ENCODE results near the gene SNX9. TPM values are rescaled to one million over a fixed set of nuclear protein-coding genes. Genes with fewer than 3 reads are reported as not detected.

The SNX9 gene
- total and polyA plus RNA-seq, 2 of the 8 experiments (the other 6 are each of a cell fraction or from before 2014, with no cell fraction given): 11.8 to 23.2 TPM

DNA sequence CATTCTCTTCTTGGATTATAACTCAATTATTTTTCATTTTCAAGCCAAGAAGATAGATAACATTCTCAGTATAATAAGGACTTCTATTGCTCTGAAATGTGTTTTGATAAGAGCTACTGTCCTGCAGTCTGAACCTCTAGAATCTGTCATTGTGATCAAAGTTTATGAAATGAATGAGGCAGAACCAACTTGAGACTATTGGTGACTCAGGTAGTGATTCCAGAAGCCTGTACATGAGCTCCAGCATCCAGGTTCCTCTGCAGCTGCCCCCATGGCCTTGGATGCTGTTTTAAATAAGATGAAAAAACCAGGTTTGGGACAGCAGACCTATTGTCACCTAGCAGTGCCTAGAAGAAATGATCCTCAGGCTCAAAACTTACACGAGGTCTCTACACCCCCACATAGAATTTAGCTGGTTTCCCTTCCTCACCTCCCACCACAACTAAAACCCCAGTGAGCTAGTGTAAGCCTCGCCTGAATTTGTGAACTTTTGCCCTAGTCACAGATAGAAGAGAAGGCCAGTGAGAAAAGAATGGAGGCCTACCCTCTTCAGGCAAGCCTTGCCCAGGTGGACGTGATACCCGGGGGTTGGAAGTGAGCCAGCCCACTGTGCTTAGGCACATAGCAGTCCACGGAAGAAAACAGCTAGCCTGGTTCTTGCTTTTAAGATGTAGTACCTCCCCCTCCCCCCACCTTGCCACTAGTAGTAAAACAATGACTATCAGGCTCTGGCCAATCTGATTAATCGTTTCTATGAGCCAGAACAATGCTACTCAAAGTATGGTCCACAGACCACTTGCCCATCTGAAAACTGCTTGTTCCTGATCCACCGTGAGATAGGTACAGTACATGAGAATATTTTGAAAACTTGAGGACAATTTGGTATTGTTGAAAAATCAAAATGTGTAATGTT, 85.6 kb downstream of the SNX9 start (continued):
- TF ChIP-seq, protein P1, sequence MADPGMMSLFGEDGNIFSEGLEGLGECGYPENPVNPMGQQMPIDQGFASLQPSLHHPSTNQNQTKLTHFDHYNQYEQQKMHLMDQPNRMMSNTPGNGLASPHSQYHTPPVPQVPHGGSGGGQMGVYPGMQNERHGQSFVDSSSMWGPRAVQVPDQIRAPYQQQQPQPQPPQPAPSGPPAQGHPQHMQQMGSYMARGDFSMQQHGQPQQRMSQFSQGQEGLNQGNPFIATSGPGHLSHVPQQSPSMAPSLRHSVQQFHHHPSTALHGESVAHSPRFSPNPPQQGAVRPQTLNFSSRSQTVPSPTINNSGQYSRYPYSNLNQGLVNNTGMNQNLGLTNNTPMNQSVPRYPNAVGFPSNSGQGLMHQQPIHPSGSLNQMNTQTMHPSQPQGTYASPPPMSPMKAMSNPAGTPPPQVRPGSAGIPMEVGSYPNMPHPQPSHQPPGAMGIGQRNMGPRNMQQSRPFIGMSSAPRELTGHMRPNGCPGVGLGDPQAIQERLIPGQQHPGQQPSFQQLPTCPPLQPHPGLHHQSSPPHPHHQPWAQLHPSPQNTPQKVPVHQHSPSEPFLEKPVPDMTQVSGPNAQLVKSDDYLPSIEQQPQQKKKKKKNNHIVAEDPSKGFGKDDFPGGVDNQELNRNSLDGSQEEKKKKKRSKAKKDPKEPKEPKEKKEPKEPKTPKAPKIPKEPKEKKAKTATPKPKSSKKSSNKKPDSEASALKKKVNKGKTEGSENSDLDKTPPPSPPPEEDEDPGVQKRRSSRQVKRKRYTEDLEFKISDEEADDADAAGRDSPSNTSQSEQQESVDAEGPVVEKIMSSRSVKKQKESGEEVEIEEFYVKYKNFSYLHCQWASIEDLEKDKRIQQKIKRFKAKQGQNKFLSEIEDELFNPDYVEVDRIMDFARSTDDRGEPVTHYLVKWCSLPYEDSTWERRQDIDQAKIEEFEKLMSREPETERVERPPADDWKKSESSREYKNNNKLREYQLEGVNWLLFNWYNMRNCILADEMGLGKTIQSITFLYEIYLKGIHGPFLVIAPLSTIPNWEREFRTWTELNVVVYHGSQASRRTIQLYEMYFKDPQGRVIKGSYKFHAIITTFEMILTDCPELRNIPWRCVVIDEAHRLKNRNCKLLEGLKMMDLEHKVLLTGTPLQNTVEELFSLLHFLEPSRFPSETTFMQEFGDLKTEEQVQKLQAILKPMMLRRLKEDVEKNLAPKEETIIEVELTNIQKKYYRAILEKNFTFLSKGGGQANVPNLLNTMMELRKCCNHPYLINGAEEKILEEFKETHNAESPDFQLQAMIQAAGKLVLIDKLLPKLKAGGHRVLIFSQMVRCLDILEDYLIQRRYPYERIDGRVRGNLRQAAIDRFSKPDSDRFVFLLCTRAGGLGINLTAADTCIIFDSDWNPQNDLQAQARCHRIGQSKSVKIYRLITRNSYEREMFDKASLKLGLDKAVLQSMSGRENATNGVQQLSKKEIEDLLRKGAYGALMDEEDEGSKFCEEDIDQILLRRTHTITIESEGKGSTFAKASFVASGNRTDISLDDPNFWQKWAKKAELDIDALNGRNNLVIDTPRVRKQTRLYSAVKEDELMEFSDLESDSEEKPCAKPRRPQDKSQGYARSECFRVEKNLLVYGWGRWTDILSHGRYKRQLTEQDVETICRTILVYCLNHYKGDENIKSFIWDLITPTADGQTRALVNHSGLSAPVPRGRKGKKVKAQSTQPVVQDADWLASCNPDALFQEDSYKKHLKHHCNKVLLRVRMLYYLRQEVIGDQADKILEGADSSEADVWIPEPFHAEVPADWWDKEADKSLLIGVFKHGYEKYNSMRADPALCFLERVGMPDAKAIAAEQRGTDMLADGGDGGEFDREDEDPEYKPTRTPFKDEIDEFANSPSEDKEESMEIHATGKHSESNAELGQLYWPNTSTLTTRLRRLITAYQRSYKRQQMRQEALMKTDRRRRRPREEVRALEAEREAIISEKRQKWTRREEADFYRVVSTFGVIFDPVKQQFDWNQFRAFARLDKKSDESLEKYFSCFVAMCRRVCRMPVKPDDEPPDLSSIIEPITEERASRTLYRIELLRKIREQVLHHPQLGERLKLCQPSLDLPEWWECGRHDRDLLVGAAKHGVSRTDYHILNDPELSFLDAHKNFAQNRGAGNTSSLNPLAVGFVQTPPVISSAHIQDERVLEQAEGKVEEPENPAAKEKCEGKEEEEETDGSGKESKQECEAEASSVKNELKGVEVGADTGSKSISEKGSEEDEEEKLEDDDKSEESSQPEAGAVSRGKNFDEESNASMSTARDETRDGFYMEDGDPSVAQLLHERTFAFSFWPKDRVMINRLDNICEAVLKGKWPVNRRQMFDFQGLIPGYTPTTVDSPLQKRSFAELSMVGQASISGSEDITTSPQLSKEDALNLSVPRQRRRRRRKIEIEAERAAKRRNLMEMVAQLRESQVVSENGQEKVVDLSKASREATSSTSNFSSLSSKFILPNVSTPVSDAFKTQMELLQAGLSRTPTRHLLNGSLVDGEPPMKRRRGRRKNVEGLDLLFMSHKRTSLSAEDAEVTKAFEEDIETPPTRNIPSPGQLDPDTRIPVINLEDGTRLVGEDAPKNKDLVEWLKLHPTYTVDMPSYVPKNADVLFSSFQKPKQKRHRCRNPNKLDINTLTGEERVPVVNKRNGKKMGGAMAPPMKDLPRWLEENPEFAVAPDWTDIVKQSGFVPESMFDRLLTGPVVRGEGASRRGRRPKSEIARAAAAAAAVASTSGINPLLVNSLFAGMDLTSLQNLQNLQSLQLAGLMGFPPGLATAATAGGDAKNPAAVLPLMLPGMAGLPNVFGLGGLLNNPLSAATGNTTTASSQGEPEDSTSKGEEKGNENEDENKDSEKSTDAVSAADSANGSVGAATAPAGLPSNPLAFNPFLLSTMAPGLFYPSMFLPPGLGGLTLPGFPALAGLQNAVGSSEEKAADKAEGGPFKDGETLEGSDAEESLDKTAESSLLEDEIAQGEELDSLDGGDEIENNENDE (IDR thresholded peaks at IDR 0.05; ENCODE audit: insufficient replicate concordance, low read length): no peak
- TF ChIP-seq SIRT6 (IDR thresholded peaks at IDR 0.05; ENCODE audit: low read length): no peak
- TF ChIP-seq KDM1A (IDR thresholded peaks at IDR 0.05; ENCODE audit: borderline replicate concordance, low read length): no peak
- no peak for TF ChIP-seq CTBP2 (IDR thresholded peaks at IDR 0.05; ENCODE audit: borderline replicate concordance, insufficient read depth, insufficient read length, low read length)
- no peak for TF ChIP-seq EGR1 (IDR thresholded peaks at IDR 0.05; ENCODE audit: borderline replicate concordance, low read depth, low read length)
- TF ChIP-seq RBBP5 (IDR thresholded peaks at IDR 0.05; ENCODE audit: borderline replicate concordance, low read depth, low read length): no peak
- no peak for TF ChIP-seq FOSL1 (IDR thresholded peaks at IDR 0.05; ENCODE audit: insufficient read depth, low read depth, low read length)
- no peak for TF ChIP-seq BACH1 (IDR thresholded peaks at IDR 0.05; ENCODE audit: low read length)
- no peak for TF ChIP-seq PHF8 (conservative IDR thresholded peaks at IDR 0.05; ENCODE audit: low read depth, low read length)
- TF ChIP-seq BRCA1 (IDR thresholded peaks at IDR 0.05; ENCODE audit: low read depth, low read length): no peak

Measured in H1 (cell line).